ENCODE results near the gene ZBTB17.

DNA sequence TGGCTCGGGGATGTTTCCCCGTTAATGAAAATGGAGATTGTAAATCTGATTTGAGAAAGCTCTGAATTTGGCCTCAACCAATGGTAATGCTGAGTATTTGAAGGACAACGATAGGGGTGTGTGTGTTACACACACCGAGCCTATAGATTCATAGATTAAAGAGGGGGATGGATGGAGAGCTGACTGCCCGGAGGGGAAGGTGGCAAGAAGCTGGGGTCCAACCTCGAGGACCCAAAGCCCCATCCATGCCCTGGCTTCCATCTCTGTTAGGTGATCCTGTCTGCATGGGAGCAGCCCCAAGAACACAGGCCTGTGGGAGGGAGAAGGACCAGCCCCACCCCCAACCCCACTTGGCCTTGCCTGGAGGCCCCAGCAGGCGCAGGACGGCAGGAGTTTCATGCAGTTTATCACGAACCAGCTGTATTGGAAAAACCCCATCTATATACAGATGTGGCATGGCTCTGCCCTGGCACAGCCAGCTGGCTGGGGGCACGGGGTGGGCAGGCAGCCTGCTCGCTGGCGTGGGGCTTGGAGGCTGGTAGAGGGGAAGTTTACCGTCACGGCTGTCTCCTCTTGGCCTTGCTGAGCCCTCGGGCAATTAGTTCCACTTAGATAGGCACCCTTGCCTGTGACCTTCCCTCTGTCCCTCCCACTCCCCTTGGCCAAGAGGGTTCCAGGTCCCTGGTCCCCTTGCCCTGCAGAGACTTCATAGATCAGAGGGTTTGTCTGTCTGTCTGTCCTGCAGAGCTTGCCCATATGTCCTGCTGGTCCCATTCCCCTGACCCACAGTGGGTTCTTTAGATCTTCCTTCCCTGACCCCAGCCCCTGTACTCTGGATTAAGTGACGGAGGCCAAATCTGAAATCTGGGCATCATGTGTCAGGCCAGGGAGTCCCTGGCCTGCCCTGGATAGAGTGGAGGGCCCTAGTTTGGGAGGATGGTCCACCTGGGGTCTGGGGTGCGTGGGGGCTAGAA is 38.9 kb upstream of the ZBTB17 start:
- TF ChIP-seq POLR2AphosphoS5 (IDR thresholded peaks at IDR 0.05), result no peak
- TF ChIP-seq POLR2A (IDR thresholded peaks at IDR 0.05), result no peak
- TF ChIP-seq, protein P1, sequence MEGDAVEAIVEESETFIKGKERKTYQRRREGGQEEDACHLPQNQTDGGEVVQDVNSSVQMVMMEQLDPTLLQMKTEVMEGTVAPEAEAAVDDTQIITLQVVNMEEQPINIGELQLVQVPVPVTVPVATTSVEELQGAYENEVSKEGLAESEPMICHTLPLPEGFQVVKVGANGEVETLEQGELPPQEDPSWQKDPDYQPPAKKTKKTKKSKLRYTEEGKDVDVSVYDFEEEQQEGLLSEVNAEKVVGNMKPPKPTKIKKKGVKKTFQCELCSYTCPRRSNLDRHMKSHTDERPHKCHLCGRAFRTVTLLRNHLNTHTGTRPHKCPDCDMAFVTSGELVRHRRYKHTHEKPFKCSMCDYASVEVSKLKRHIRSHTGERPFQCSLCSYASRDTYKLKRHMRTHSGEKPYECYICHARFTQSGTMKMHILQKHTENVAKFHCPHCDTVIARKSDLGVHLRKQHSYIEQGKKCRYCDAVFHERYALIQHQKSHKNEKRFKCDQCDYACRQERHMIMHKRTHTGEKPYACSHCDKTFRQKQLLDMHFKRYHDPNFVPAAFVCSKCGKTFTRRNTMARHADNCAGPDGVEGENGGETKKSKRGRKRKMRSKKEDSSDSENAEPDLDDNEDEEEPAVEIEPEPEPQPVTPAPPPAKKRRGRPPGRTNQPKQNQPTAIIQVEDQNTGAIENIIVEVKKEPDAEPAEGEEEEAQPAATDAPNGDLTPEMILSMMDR (IDR thresholded peaks at IDR 0.05), result no peak
